Measurements from ENCODE around the gene VTCN1.

Gene VTCN1

GRCh38 chr1:117128323-117129079 lies 82.2 kb downstream of the VTCN1 start:
- TF ChIP-seq ZNF8 (CRISPR knock-in tag; IDR thresholded peaks at IDR 0.05) (no peak), ZNF70 (CRISPR knock-in tag; IDR thresholded peaks at IDR 0.05) (no peak), OSR1 (CRISPR knock-in tag; IDR thresholded peaks at IDR 0.05) (no peak), ZFP3 (CRISPR knock-in tag; IDR thresholded peaks at IDR 0.05) (no peak), POU6F1 (CRISPR knock-in tag; IDR thresholded peaks at IDR 0.05; ENCODE audit: borderline replicate concordance, low read depth) (no peak), RARB (CRISPR knock-in tag; IDR thresholded peaks at IDR 0.05) (no peak), SNAI2 (CRISPR knock-in tag; IDR thresholded peaks at IDR 0.05) (no peak), ISL1 (CRISPR knock-in tag; IDR thresholded peaks at IDR 0.05) (no peak), PPARA (CRISPR knock-in tag; IDR thresholded peaks at IDR 0.05; ENCODE audit: borderline replicate concordance) (no peak), GLIS3 (CRISPR knock-in tag; IDR thresholded peaks at IDR 0.05) (no peak)
- TF ChIP-seq, protein P1, sequence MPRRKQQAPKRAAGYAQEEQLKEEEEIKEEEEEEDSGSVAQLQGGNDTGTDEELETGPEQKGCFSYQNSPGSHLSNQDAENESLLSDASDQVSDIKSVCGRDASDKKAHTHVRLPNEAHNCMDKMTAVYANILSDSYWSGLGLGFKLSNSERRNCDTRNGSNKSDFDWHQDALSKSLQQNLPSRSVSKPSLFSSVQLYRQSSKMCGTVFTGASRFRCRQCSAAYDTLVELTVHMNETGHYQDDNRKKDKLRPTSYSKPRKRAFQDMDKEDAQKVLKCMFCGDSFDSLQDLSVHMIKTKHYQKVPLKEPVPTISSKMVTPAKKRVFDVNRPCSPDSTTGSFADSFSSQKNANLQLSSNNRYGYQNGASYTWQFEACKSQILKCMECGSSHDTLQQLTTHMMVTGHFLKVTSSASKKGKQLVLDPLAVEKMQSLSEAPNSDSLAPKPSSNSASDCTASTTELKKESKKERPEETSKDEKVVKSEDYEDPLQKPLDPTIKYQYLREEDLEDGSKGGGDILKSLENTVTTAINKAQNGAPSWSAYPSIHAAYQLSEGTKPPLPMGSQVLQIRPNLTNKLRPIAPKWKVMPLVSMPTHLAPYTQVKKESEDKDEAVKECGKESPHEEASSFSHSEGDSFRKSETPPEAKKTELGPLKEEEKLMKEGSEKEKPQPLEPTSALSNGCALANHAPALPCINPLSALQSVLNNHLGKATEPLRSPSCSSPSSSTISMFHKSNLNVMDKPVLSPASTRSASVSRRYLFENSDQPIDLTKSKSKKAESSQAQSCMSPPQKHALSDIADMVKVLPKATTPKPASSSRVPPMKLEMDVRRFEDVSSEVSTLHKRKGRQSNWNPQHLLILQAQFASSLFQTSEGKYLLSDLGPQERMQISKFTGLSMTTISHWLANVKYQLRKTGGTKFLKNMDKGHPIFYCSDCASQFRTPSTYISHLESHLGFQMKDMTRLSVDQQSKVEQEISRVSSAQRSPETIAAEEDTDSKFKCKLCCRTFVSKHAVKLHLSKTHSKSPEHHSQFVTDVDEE (CRISPR knock-in tag; IDR thresholded peaks at IDR 0.05): no peak
- TF ChIP-seq, protein P2, sequence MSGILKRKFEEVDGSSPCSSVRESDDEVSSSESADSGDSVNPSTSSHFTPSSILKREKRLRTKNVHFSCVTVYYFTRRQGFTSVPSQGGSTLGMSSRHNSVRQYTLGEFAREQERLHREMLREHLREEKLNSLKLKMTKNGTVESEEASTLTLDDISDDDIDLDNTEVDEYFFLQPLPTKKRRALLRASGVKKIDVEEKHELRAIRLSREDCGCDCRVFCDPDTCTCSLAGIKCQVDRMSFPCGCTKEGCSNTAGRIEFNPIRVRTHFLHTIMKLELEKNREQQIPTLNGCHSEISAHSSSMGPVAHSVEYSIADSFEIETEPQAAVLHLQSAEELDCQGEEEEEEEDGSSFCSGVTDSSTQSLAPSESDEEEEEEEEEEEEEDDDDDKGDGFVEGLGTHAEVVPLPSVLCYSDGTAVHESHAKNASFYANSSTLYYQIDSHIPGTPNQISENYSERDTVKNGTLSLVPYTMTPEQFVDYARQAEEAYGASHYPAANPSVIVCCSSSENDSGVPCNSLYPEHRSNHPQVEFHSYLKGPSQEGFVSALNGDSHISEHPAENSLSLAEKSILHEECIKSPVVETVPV (CRISPR knock-in tag; IDR thresholded peaks at IDR 0.05): no peak
- TF ChIP-seq, protein P3, sequence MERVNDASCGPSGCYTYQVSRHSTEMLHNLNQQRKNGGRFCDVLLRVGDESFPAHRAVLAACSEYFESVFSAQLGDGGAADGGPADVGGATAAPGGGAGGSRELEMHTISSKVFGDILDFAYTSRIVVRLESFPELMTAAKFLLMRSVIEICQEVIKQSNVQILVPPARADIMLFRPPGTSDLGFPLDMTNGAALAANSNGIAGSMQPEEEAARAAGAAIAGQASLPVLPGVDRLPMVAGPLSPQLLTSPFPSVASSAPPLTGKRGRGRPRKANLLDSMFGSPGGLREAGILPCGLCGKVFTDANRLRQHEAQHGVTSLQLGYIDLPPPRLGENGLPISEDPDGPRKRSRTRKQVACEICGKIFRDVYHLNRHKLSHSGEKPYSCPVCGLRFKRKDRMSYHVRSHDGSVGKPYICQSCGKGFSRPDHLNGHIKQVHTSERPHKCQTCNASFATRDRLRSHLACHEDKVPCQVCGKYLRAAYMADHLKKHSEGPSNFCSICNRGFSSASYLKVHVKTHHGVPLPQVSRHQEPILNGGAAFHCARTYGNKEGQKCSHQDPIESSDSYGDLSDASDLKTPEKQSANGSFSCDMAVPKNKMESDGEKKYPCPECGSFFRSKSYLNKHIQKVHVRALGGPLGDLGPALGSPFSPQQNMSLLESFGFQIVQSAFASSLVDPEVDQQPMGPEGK (CRISPR knock-in tag; IDR thresholded peaks at IDR 0.05; ENCODE audit: borderline replicate concordance): no peak
- peak; percentile 97 for ATAC-seq

DNA sequence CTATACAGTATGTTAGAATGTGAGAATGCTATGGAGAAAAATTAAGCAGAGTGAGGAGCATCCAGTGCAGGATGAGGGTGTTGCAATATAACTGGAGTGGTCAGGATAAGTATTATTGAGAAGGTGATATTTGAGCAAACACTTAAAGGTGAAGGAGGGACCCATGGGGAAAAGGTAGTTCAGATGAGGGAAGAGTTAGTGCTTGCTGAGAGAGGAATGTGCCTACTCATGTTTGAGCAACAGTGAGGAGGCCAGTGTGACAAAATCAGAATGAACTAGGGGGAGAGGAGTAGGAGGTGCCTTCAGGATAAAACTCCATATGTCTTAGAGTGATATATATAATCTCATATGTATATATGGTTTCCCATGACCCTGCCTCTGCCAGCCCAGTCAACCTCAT lies 82.9 kb downstream of the VTCN1 start:
- no peak for TF ChIP-seq ISL1 (CRISPR knock-in tag; IDR thresholded peaks at IDR 0.05)
- TF ChIP-seq, protein P1 (CRISPR knock-in tag; IDR thresholded peaks at IDR 0.05): no peak
- no peak for TF ChIP-seq CREB5 (CRISPR knock-in tag; IDR thresholded peaks at IDR 0.05; ENCODE audit: low read depth)
- no peak for TF ChIP-seq CSDC2 (CRISPR knock-in tag; IDR thresholded peaks at IDR 0.05)
- TF ChIP-seq, protein P3 (CRISPR knock-in tag; IDR thresholded peaks at IDR 0.05; ENCODE audit: borderline replicate concordance): no peak
- TF ChIP-seq ZNF8 (CRISPR knock-in tag; IDR thresholded peaks at IDR 0.05): no peak
- no peak for TF ChIP-seq ZFP3 (CRISPR knock-in tag; IDR thresholded peaks at IDR 0.05)
- TF ChIP-seq SNAI2 (CRISPR knock-in tag; IDR thresholded peaks at IDR 0.05): no peak
- ATAC-seq: no peak
